ENCODE data around the gene C6orf163. TPM values are rescaled to one million over a fixed set of nuclear protein-coding genes. Genes with fewer than 3 reads are reported as not detected.

Gene C6orf163
- total and polyA plus RNA-seq, 2 of the 13 experiments (the other 11 are each of a cell fraction or from before 2014, with no cell fraction given), result 0.62 to 1.8 TPM

- TF ChIP-seq, protein P1, sequence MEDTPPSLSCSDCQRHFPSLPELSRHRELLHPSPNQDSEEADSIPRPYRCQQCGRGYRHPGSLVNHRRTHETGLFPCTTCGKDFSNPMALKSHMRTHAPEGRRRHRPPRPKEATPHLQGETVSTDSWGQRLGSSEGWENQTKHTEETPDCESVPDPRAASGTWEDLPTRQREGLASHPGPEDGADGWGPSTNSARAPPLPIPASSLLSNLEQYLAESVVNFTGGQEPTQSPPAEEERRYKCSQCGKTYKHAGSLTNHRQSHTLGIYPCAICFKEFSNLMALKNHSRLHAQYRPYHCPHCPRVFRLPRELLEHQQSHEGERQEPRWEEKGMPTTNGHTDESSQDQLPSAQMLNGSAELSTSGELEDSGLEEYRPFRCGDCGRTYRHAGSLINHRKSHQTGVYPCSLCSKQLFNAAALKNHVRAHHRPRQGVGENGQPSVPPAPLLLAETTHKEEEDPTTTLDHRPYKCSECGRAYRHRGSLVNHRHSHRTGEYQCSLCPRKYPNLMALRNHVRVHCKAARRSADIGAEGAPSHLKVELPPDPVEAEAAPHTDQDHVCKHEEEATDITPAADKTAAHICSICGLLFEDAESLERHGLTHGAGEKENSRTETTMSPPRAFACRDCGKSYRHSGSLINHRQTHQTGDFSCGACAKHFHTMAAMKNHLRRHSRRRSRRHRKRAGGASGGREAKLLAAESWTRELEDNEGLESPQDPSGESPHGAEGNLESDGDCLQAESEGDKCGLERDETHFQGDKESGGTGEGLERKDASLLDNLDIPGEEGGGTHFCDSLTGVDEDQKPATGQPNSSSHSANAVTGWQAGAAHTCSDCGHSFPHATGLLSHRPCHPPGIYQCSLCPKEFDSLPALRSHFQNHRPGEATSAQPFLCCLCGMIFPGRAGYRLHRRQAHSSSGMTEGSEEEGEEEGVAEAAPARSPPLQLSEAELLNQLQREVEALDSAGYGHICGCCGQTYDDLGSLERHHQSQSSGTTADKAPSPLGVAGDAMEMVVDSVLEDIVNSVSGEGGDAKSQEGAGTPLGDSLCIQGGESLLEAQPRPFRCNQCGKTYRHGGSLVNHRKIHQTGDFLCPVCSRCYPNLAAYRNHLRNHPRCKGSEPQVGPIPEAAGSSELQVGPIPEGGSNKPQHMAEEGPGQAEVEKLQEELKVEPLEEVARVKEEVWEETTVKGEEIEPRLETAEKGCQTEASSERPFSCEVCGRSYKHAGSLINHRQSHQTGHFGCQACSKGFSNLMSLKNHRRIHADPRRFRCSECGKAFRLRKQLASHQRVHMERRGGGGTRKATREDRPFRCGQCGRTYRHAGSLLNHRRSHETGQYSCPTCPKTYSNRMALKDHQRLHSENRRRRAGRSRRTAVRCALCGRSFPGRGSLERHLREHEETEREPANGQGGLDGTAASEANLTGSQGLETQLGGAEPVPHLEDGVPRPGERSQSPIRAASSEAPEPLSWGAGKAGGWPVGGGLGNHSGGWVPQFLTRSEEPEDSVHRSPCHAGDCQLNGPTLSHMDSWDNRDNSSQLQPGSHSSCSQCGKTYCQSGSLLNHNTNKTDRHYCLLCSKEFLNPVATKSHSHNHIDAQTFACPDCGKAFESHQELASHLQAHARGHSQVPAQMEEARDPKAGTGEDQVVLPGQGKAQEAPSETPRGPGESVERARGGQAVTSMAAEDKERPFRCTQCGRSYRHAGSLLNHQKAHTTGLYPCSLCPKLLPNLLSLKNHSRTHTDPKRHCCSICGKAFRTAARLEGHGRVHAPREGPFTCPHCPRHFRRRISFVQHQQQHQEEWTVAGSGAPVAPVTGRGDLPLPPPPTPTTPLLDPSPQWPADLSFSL (CRISPR knock-in tag; IDR thresholded peaks at IDR 0.05), result no peak
- TF ChIP-seq DR1 (CRISPR knock-in tag; IDR thresholded peaks at IDR 0.05), result no peak
- TF ChIP-seq TP53 (CRISPR knock-in tag; conservative IDR thresholded peaks at IDR 0.05), result no peak
- TF ChIP-seq ZNF235 (CRISPR knock-in tag; IDR thresholded peaks at IDR 0.05; ENCODE audit: borderline replicate concordance), result no peak
- no peak for TF ChIP-seq FOXK1 (CRISPR knock-in tag; IDR thresholded peaks at IDR 0.05; ENCODE audit: borderline replicate concordance, low read depth)
- peak; percentile 12; the same call in 1 of the 2 replicates for TF ChIP-seq SOX5 (CRISPR knock-in tag; IDR thresholded peaks at IDR 0.05; ENCODE audit: borderline replicate concordance)
- no peak for TF ChIP-seq ZBTB42 (CRISPR knock-in tag; IDR thresholded peaks at IDR 0.05)
- TF ChIP-seq ZNF776 (CRISPR knock-in tag; IDR thresholded peaks at IDR 0.05), result peak; percentile 82; the same call in 1 of the 2 replicates
- no peak for TF ChIP-seq IKZF4 (CRISPR knock-in tag; IDR thresholded peaks at IDR 0.05; ENCODE audit: borderline replicate concordance, low read depth, not compliant biosample characterization)
- TF ChIP-seq RBM39 (IDR thresholded peaks at IDR 0.05; ENCODE audit: low read depth, low read length, poor library complexity, severe bottlenecking), result peak; percentile 48
- no peak for TF ChIP-seq ZNF563 (CRISPR knock-in tag; IDR thresholded peaks at IDR 0.05)
- no peak for TF ChIP-seq MAF1 (CRISPR knock-in tag; IDR thresholded peaks at IDR 0.05; ENCODE audit: borderline replicate concordance)
- no peak for TF ChIP-seq HCFC1 (IDR thresholded peaks at IDR 0.05; ENCODE audit: low read depth, low read length)
- no peak for TF ChIP-seq ZNF260 (CRISPR knock-in tag; IDR thresholded peaks at IDR 0.05; ENCODE audit: borderline replicate concordance, low read depth)
- no peak for TF ChIP-seq PHF8 (CRISPR knock-in tag; IDR thresholded peaks at IDR 0.05)
- peak; percentile 75 for TF ChIP-seq ARNT2 (CRISPR knock-in tag; IDR thresholded peaks at IDR 0.05; ENCODE audit: low read depth)
- TF ChIP-seq PAX8 (CRISPR knock-in tag; IDR thresholded peaks at IDR 0.05; ENCODE audit: borderline replicate concordance), result 0 out of 2 replicates have a peak, but pooled peaks have one; percentile 22
- peak; percentile 48; the same call in 1 of the 2 replicates for TF ChIP-seq MTA1 (CRISPR knock-in tag; IDR thresholded peaks at IDR 0.05; ENCODE audit: borderline replicate concordance)
- peak; percentile 51; the same call in 1 of the 2 replicates for TF ChIP-seq ZNF501 (CRISPR knock-in tag; IDR thresholded peaks at IDR 0.05)
- TF ChIP-seq JARID2 (CRISPR knock-in tag; IDR thresholded peaks at IDR 0.05; ENCODE audit: insufficient replicate concordance), result no peak
- TF ChIP-seq ZNF614 (CRISPR knock-in tag; IDR thresholded peaks at IDR 0.05; ENCODE audit: borderline replicate concordance), result peak; percentile 10; the same call in 1 of the 2 replicates
- TF ChIP-seq ZFX (CRISPR knock-in tag; IDR thresholded peaks at IDR 0.05; ENCODE audit: low read depth), result peak; percentile 54
- no peak for TF ChIP-seq PCBP1 (IDR thresholded peaks at IDR 0.05; ENCODE audit: borderline replicate concordance, low read depth, low read length)
- TF ChIP-seq ZBTB20 (CRISPR knock-in tag; IDR thresholded peaks at IDR 0.05; ENCODE audit: borderline replicate concordance, low read depth), result no peak
Observed at GRCh38 chr6:87407901-87408720, 63.5 kb downstream of the C6orf163 start, which contains the start of gene CFAP206 (continued).
